ACC112 (cell line): ENCODE measurements around the gene PERM1.

Source experiments
- H2AFZ ChIP-seq: fragments of 200-600 bp; sonication (generic); one replicate; pipeline ENCODE4 v1.6.0; 2017; ENCODE audit warnings: antibody characterized with exemption, low read length; ENCODE audit not compliant: unreplicated experiment
- H3K27ac ChIP-seq: fragments of 200-600 bp; sonication (generic); 2 replicates; pipeline ENCODE4 v1.5.1; 2014; ENCODE audit warnings: low read depth, mild to moderate bottlenecking, antibody characterized with exemption, low read length, moderate library complexity
- H3K27me3 ChIP-seq: fragments of 200-600 bp; sonication (generic); 2 replicates; pipeline ENCODE4 v1.6.1; 2014; ENCODE audit warnings: mild to moderate bottlenecking, antibody characterized with exemption, low read length, moderate library complexity, mixed read lengths; ENCODE audit not compliant: insufficient read depth
- H3K36me3 ChIP-seq: fragments of 200-600 bp; sonication (generic); 2 replicates; pipeline ENCODE4 v1.6.1; 2016; ENCODE audit warnings: mild to moderate bottlenecking, antibody characterized with exemption, low read length, moderate library complexity, mixed read lengths; ENCODE audit not compliant: insufficient read depth
- H3K4me1 ChIP-seq: fragments of 200-600 bp; sonication (generic); one replicate; pipeline ENCODE4 v1.6.1; 2016; ENCODE audit warnings: low read length, mixed read lengths; ENCODE audit not compliant: insufficient read depth, unreplicated experiment, control insufficient read depth
- H3K4me3 ChIP-seq: fragments of 200-600 bp; sonication (generic); 2 replicates; pipeline ENCODE4 v1.5.1; 2014; ENCODE audit warnings: mild to moderate bottlenecking, low read depth, low read length
- H3K79me2 ChIP-seq: fragments of 200-600 bp; sonication (generic); one replicate; pipeline ENCODE4 v1.6.0; 2016; ENCODE audit warnings: low read length; ENCODE audit not compliant: control insufficient read depth, unreplicated experiment, insufficient read depth

Gene PERM1

DNA sequence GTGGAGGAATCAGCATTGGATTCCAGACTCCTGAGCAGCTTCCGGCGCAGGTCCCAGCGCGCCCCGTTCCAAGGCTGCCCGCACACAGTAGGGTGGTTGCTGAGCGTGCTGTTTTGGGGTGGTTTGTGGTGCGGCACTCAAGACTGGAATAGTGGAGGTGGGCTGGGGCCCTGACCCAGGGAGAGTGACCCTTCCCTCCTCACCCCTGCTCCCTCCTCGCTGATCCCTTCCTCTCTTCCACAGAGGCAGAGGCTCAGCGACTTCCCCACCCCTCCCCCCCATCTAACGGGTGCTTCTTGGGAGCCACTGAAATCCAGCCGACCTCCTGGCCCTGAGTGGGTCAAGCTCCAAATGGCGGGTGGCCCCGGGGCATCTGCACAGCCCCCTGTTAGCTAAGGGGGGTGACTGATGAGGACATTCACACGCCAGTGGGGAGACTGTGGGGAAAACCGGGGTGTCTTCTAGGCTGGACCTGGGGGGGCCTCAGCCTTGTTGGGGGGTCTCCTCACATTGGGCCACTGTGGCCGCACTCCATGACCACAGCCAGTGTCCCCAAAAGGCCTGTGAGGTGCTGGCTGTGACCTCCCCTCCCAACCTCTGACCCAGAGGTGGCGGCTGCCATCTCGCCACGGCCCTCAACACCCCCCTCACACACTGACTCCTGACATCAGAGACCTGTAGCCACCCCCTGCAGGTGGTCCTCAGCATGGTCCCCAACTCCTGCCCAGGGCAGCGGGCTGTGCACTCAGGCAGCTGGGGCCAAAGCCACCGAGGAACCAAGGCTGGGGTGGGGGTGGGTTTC is 21.9 kb upstream of the PERM1 start:
- Histone ChIP-seq H3K27me3 (peaks cover 3% of the 10 kb centered on the region; the same call in 1 of the 2 replicates), H3K79me2 (peaks cover 5% of the 10 kb centered on the region), H3K4me1 (peaks cover 13% of the 10 kb centered on the region), H3K36me3 (no peaks in the 10 kb centered on the region), H3K4me3 (no peak overlapping the region), H2AFZ (no peak overlapping the region), H3K27ac (no peak overlapping the region)

DNA sequence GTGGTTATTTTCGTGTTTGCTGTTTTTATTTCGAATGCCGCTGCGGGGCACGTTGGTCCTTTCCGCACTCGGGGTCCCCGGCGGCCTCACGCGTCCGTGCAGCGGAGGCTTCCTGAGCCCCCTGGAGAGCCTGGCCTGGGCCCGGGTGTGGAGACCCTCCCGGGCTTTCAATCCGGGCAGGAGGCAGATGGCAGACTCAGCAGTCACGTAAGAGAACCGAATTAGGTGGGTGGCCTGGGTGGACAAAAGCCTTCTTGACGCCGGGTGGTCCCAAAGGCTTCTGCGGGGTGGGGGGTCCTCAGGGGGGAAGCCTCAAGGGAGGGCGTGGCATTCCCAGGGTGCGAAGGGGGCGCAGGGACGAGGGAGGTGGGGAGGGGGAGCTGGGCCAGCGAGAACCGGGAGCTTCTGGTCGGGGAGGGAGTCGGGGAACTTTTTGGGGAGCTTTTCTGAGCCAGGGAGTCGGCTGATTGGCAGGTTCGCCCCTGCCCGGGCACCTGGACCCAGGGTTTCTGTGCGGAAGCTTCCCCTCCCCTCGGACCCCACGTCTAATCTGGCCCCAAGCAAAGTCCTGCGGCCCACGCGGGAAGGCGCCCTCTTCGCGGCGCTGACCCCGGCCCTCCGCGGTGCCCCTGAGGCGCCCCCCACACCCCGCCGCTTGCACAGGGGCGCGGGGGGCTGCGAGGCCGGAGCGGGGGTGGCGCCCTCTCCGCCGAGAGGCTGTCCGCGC is 19.3 kb upstream of the PERM1 start:
- Histone ChIP-seq H3K27ac (peak overlapping the region; percentile 99), H3K4me1 (peaks cover 13% of the 10 kb centered on the region), H3K4me3 (peak overlapping the region; percentile 97), H3K27me3 (peaks cover 3% of the 10 kb centered on the region; the same call in 1 of the 2 replicates), H3K79me2 (peaks cover 5% of the 10 kb centered on the region), H2AFZ (no peak overlapping the region), H3K36me3 (no peaks in the 10 kb centered on the region)

GRCh38 chr1:1000357-1001056 is 18.6 kb upstream of the PERM1 start:
- H2AFZ ChIP-seq = no peak overlapping the region
- peak overlapping the region; percentile 99 for H3K27ac ChIP-seq
- H3K36me3 ChIP-seq = no peaks in the 10 kb centered on the region
- H3K27me3 ChIP-seq = peaks cover 3% of the 10 kb centered on the region; the same call in 1 of the 2 replicates
- peaks cover 9% of the 10 kb centered on the region for H3K4me1 ChIP-seq
- H3K4me3 ChIP-seq = peak overlapping the region; percentile 97
- H3K79me2 ChIP-seq = peaks cover 5% of the 10 kb centered on the region

- H2AFZ ChIP-seq = no peak within 1 kb of the TSS
- peak within 1 kb of the TSS; percentile 99 for H3K27ac ChIP-seq
- H3K36me3 ChIP-seq = no peaks in the 10 kb centered on the region
- peak within 1 kb of the TSS; percentile 97 for H3K4me3 ChIP-seq
- H3K79me2 ChIP-seq = peaks cover 5% of the 10 kb centered on the region
- peaks cover 3% of the 10 kb centered on the region; the same call in 1 of the 2 replicates for H3K27me3 ChIP-seq
- peaks cover 2% of the 10 kb centered on the region for H3K4me1 ChIP-seq
These were observed 17.9 kb upstream of the PERM1 start, which contains the start of gene HES4 for GRCh38 chr1:999725-1000356. TSS of gene HES4 (minus strand) at chr1:1000097. CDS start at chr1:999973, 124 bp downstream.

GRCh38 chr1:998995-999724 is 17.3 kb upstream of the PERM1 start:
- peak overlapping the region; percentile 97 for H3K4me3 ChIP-seq

GRCh38 chr1:998745-998994 is 16.8 kb upstream of the PERM1 start:
- Histone ChIP-seq H3K79me2 (peaks cover 5% of the 10 kb centered on the region), H3K27me3 (peaks cover 3% of the 10 kb centered on the region; the same call in 1 of the 2 replicates), H2AFZ (no peak overlapping the region), H3K4me3 (peak overlapping the region; percentile 97), H3K27ac (peak overlapping the region; percentile 99; the same call in 1 of the 2 replicates), H3K4me1 (no peaks in the 10 kb centered on the region), H3K36me3 (no peaks in the 10 kb centered on the region)

More at GRCh38 chr1:998995-999724, 17.3 kb upstream of the PERM1 start:
- Histone ChIP-seq H3K36me3 (no peaks in the 10 kb centered on the region), H3K27me3 (peaks cover 3% of the 10 kb centered on the region; the same call in 1 of the 2 replicates), H3K79me2 (peaks cover 5% of the 10 kb centered on the region), H3K27ac (peak overlapping the region; percentile 99; the same call in 1 of the 2 replicates), H3K4me1 (no peaks in the 10 kb centered on the region), H2AFZ (no peak overlapping the region)

GRCh38 chr1:997993-998744 is 16.3 kb upstream of the PERM1 start:
- Histone ChIP-seq H3K27ac (no peak overlapping the region), H3K36me3 (no peaks in the 10 kb centered on the region), H2AFZ (no peak overlapping the region), H3K79me2 (peaks cover 5% of the 10 kb centered on the region), H3K4me3 (peak overlapping the region; percentile 97), H3K27me3 (peaks cover 3% of the 10 kb centered on the region; the same call in 1 of the 2 replicates), H3K4me1 (no peaks in the 10 kb centered on the region)

GRCh38 chr1:997713-997992 is 15.8 kb upstream of the PERM1 start:
- peaks cover 3% of the 10 kb centered on the region; the same call in 1 of the 2 replicates for H3K27me3 ChIP-seq
- H2AFZ ChIP-seq = no peak overlapping the region
- H3K27ac ChIP-seq = no peak overlapping the region
- H3K4me1 ChIP-seq = no peaks in the 10 kb centered on the region
- peaks cover 5% of the 10 kb centered on the region for H3K79me2 ChIP-seq
- H3K36me3 ChIP-seq = no peaks in the 10 kb centered on the region
- no peak overlapping the region; the same call in 1 of the 2 replicates for H3K4me3 ChIP-seq

GRCh38 chr1:996851-997712 is 15.2 kb upstream of the PERM1 start:
- no peak overlapping the region for H3K27ac ChIP-seq

More at GRCh38 chr1:996851-997712, 15.2 kb upstream of the PERM1 start:
- H3K79me2 ChIP-seq = peaks cover 5% of the 10 kb centered on the region
- no peaks in the 10 kb centered on the region for H3K4me1 ChIP-seq
- H2AFZ ChIP-seq = no peak overlapping the region
- no peak overlapping the region for H3K4me3 ChIP-seq
- peaks cover 3% of the 10 kb centered on the region; the same call in 1 of the 2 replicates for H3K27me3 ChIP-seq
- no peaks in the 10 kb centered on the region for H3K36me3 ChIP-seq
